MM.1S (cell line): ENCODE measurements around the gene FBXW7.

Source experiments
- CTCF ChIP-seq: fragments of 300-600 bp; sonication (generic); IDR thresholded peaks from 2 replicates; pipeline ENCODE4 v1.5.1; 2016; ENCODE audit warnings: antibody characterized with exemption, low read length, mixed read lengths
- EZH2phosphoT487 ChIP-seq: fragments of 300-600 bp; sonication (generic); IDR thresholded peaks from 2 replicates; pipeline ENCODE4 v1.6.1; 2018; ENCODE audit warnings: antibody characterized with exemption, low read length

DNA sequence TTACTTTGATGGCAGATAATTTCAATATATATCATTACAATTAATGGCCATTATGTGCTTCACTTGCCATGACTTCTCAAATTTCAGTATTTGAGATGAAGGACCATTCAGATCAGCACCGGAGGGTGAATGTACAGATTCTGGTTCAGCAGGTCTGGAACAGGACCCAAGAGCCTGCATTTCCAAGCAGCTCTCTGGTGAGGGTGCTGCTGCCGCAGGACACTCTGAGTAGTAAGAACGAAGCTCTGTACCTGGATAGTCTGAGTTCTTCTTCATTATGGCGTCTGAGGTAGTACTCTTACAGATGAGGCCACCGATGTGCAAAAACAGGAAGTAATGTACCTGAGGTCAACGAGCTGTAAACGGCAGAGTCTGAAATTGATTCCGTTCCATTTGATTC is 228.2 kb downstream of the FBXW7 start:
- TF ChIP-seq CTCF (no peak), EZH2phosphoT487 (no peak)
